ENCODE data around the gene RNF32.

DNA sequence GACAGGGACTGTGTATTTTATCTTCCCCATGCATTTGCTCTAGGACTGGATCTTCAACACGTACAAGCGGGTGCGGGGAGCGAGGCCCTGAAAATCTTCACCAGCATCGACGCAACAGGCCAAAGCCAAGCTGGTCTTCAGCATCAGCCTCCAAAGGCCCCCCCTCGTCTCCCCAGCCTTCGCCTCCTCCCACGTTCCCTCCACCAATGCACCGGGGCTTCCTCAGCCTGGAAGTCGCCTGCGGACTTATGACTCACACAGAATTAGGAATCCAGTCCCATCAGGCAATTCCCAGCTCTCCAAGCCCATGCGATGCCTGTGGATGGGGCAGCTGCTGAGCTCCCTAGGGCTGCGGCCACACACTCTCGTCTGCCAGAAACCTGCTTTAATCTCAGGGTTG lies 36.3 kb upstream of the RNF32 start:
- no peak for TF ChIP-seq POLR2AphosphoS5 (IDR thresholded peaks at IDR 0.05)
- TF ChIP-seq, protein P1, sequence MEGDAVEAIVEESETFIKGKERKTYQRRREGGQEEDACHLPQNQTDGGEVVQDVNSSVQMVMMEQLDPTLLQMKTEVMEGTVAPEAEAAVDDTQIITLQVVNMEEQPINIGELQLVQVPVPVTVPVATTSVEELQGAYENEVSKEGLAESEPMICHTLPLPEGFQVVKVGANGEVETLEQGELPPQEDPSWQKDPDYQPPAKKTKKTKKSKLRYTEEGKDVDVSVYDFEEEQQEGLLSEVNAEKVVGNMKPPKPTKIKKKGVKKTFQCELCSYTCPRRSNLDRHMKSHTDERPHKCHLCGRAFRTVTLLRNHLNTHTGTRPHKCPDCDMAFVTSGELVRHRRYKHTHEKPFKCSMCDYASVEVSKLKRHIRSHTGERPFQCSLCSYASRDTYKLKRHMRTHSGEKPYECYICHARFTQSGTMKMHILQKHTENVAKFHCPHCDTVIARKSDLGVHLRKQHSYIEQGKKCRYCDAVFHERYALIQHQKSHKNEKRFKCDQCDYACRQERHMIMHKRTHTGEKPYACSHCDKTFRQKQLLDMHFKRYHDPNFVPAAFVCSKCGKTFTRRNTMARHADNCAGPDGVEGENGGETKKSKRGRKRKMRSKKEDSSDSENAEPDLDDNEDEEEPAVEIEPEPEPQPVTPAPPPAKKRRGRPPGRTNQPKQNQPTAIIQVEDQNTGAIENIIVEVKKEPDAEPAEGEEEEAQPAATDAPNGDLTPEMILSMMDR (IDR thresholded peaks at IDR 0.05): no peak
- TF ChIP-seq POLR2A (IDR thresholded peaks at IDR 0.05): no peak
- TF ChIP-seq EP300 (IDR thresholded peaks at IDR 0.05): no peak

All from upper lobe of left lung (tissue), 4 donors.